Neural progenitor cell (in vitro differentiated cells): ENCODE data around the gene ZFP36.

ENCODE experiments used
- CTCF ChIP-seq: fragments of 200-600 bp; sonication (generic); IDR thresholded peaks from 2 replicates; pipeline ENCODE4 v1.5.1; 2017; ENCODE audit warnings: antibody characterized with exemption, mild to moderate bottlenecking
- EZH2 ChIP-seq: fragments of 200-600 bp; sonication (generic); IDR thresholded peaks from 2 replicates; pipeline ENCODE4 v1.6.1; 2017; ENCODE audit warnings: antibody characterized with exemption, mild to moderate bottlenecking, moderate library complexity

- no peak for TF ChIP-seq CTCF
- no peak for TF ChIP-seq EZH2
These were observed 24.3 kb downstream of the ZFP36 start for GRCh38 chr19:39430675-39431593.
